SK-N-SH treated with all-trans-retinoic acid at 6 μM for 48 hours (cell line): ENCODE results near the gene CBLB.

ENCODE experiments used
- CSDC2 ChIP-seq: fragments of 250-450 bp; sonication (Bioruptor Pico); IDR thresholded peaks from 2 replicates; pipeline ENCODE4 v1.5.0; 2020; ENCODE audit warnings: mild to moderate bottlenecking, moderate library complexity
- CSRNP3 ChIP-seq: fragments of 250-450 bp; sonication (Bioruptor Pico); IDR thresholded peaks from 2 replicates; pipeline ENCODE4 v1.5.1; 2021; ENCODE audit warnings: mild to moderate bottlenecking, moderate library complexity
- ISL1 ChIP-seq: fragments of 250-450 bp; sonication (Bioruptor Pico); IDR thresholded peaks from 2 replicates; pipeline ENCODE4 v2.1.2; 2022; ENCODE audit warnings: mild to moderate bottlenecking, moderate library complexity
- PATZ1 ChIP-seq: fragments of 250-450 bp; sonication (Bioruptor Pico); IDR thresholded peaks from 2 replicates; pipeline ENCODE4 v1.8.0; 2020; ENCODE audit warnings: mild to moderate bottlenecking, moderate library complexity, borderline replicate concordance
- ZFP30 ChIP-seq: fragments of 450-650 bp; formaldehyde crosslinking; IDR thresholded peaks from 2 replicates; pipeline ENCODE4 v1.5.0; 2022; ENCODE audit warnings: mild to moderate bottlenecking, moderate library complexity
- ZNF565 ChIP-seq: fragments of 450-650 bp; formaldehyde crosslinking; conservative IDR thresholded peaks from 2 replicates; pipeline ENCODE4 v1.5.0; 2020; ENCODE audit warnings: low read depth, mild to moderate bottlenecking, moderate library complexity
- ZNF8 ChIP-seq: fragments of 450-650 bp; formaldehyde crosslinking; IDR thresholded peaks from 2 replicates; pipeline ENCODE4 v1.5.0; 2020; ENCODE audit warnings: mild to moderate bottlenecking, moderate library complexity

GRCh38 chr3:105622169-105622568 is 246.6 kb downstream of the CBLB start:
- TF ChIP-seq ISL1 (CRISPR knock-in tag): no peak
- no peak for TF ChIP-seq ZNF565 (CRISPR knock-in tag)
- TF ChIP-seq CSRNP3 (CRISPR knock-in tag): no peak
- TF ChIP-seq PATZ1 (CRISPR knock-in tag): no peak
- TF ChIP-seq ZNF8: no peak
- no peak for TF ChIP-seq ZFP30 (CRISPR knock-in tag)
- TF ChIP-seq CSDC2 (CRISPR knock-in tag): no peak
